SK-N-SH treated with all-trans-retinoic acid at 6 μM for 48 hours (cell line): Measurements from ENCODE around the gene GNL2.
"Not testable (repeated sequence)": the region's sequence is repeated elsewhere in the genome, so short reads cannot be mapped to it uniquely, and the experiment has no call there.

Source experiments
- ATAC-seq: fragments of 200-7000 bp; cut with Tn5 transposase; 3 replicates; pipeline ENCODE4 v1.9.1; 2020; ENCODE audit warnings: mild to moderate bottlenecking, moderate library complexity
- ARNTL ChIP-seq: fragments of 450-650 bp; formaldehyde crosslinking; IDR thresholded peaks from 2 replicates; pipeline ENCODE4 v1.5.0; 2020; ENCODE audit warnings: low read depth, mild to moderate bottlenecking, moderate library complexity, borderline replicate concordance
- BACH2 ChIP-seq: fragments of 250-450 bp; sonication (Bioruptor Pico); IDR thresholded peaks from 2 replicates; pipeline ENCODE4 v1.9.0; 2021; ENCODE audit warnings: mild to moderate bottlenecking, borderline replicate concordance
- CREB5 ChIP-seq: fragments of 250-450 bp; sonication (Bioruptor Pico); IDR thresholded peaks from 2 replicates; pipeline ENCODE4 v1.5.1; 2020; ENCODE audit warnings: low read depth, mild to moderate bottlenecking, moderate library complexity
- CSDC2 ChIP-seq: fragments of 250-450 bp; sonication (Bioruptor Pico); IDR thresholded peaks from 2 replicates; pipeline ENCODE4 v1.5.0; 2020; ENCODE audit warnings: mild to moderate bottlenecking, moderate library complexity
- CSRNP3 ChIP-seq: fragments of 250-450 bp; sonication (Bioruptor Pico); IDR thresholded peaks from 2 replicates; pipeline ENCODE4 v1.5.1; 2021; ENCODE audit warnings: mild to moderate bottlenecking, moderate library complexity
- GLIS3 ChIP-seq: fragments of 250-450 bp; sonication (Bioruptor Pico); IDR thresholded peaks from 2 replicates; pipeline ENCODE4 v1.5.0; 2020; ENCODE audit warnings: mild to moderate bottlenecking, moderate library complexity
- ISL1 ChIP-seq: fragments of 250-450 bp; sonication (Bioruptor Pico); IDR thresholded peaks from 2 replicates; pipeline ENCODE4 v2.1.2; 2022; ENCODE audit warnings: mild to moderate bottlenecking, moderate library complexity
- OSR1 ChIP-seq: fragments of 250-450 bp; sonication (Bioruptor Pico); IDR thresholded peaks from 2 replicates; pipeline ENCODE4 v1.8.0; 2022; ENCODE audit warnings: moderate library complexity, mild to moderate bottlenecking, inconsistent platforms
- PPARA ChIP-seq: fragments of 250-450 bp; sonication (Bioruptor Pico); IDR thresholded peaks from 2 replicates; pipeline ENCODE4 v1.5.0; 2020; ENCODE audit warnings: mild to moderate bottlenecking, borderline replicate concordance
- SNAI2 ChIP-seq: fragments of 250-450 bp; sonication (Bioruptor Pico); IDR thresholded peaks from 2 replicates; pipeline ENCODE4 v1.5.0; 2020; ENCODE audit warnings: mild to moderate bottlenecking, moderate library complexity
- TCF4 ChIP-seq: fragments of 250-450 bp; sonication (Bioruptor Pico); IDR thresholded peaks from 2 replicates; pipeline ENCODE4 v1.8.0; 2021; ENCODE audit warnings: mild to moderate bottlenecking, moderate library complexity, borderline replicate concordance
- TSHZ2 ChIP-seq: fragments of 250-450 bp; sonication (Bioruptor Pico); IDR thresholded peaks from 2 replicates; pipeline ENCODE4 v1.5.0; 2020; ENCODE audit warnings: mild to moderate bottlenecking, moderate library complexity
- ZC3H10 ChIP-seq: fragments of 250-450 bp; sonication (Bioruptor Pico); IDR thresholded peaks from 2 replicates; pipeline ENCODE4 v1.5.1; 2021; ENCODE audit warnings: mild to moderate bottlenecking, moderate library complexity
- ZFP3 ChIP-seq: fragments of 250-450 bp; sonication (Bioruptor Pico); IDR thresholded peaks from 2 replicates; pipeline ENCODE4 v1.5.0; 2020; ENCODE audit warnings: mild to moderate bottlenecking, moderate library complexity
- ZFP30 ChIP-seq: fragments of 450-650 bp; formaldehyde crosslinking; IDR thresholded peaks from 2 replicates; pipeline ENCODE4 v1.5.0; 2022; ENCODE audit warnings: mild to moderate bottlenecking, moderate library complexity
- ZNF565 ChIP-seq: fragments of 450-650 bp; formaldehyde crosslinking; conservative IDR thresholded peaks from 2 replicates; pipeline ENCODE4 v1.5.0; 2020; ENCODE audit warnings: low read depth, mild to moderate bottlenecking, moderate library complexity
- ZNF70 ChIP-seq: fragments of 450-650 bp; formaldehyde crosslinking; IDR thresholded peaks from 2 replicates; pipeline ENCODE4 v1.5.0; 2020; ENCODE audit warnings: mild to moderate bottlenecking, moderate library complexity
- ZNF8 ChIP-seq: fragments of 450-650 bp; formaldehyde crosslinking; IDR thresholded peaks from 2 replicates; pipeline ENCODE4 v1.5.0; 2020; ENCODE audit warnings: mild to moderate bottlenecking, moderate library complexity

The GNL2 gene

GRCh38 chr1:37549341-37549740 lies 46.4 kb downstream of the GNL2 start:
- ATAC-seq, result no peak
- TF ChIP-seq ARNTL, result no peak
- no peak for TF ChIP-seq ISL1 (CRISPR knock-in tag)
- TF ChIP-seq ZC3H10 (CRISPR knock-in tag), result no peak
- no peak for TF ChIP-seq TSHZ2 (CRISPR knock-in tag)
- TF ChIP-seq GLIS3 (CRISPR knock-in tag), result no peak
- no peak for TF ChIP-seq ZNF70
- TF ChIP-seq PPARA (CRISPR knock-in tag), result no peak

- TF ChIP-seq ZNF565 (CRISPR knock-in tag) (no peak), TCF4 (CRISPR knock-in tag) (no peak)
- TF ChIP-seq, all 23 proteins: peak for 0
- no peak for ATAC-seq
Measured at GRCh38 chr1:37545019-37545418, 50.7 kb downstream of the GNL2 start.

- TF ChIP-seq GLIS3 (CRISPR knock-in tag), result no peak
- TF ChIP-seq CREB5 (CRISPR knock-in tag), result no peak
- TF ChIP-seq CSRNP3 (CRISPR knock-in tag), result no peak
- no peak for TF ChIP-seq TSHZ2 (CRISPR knock-in tag)
- TF ChIP-seq OSR1 (CRISPR knock-in tag), result no peak
- no peak for TF ChIP-seq ZNF70
- TF ChIP-seq ZNF565 (CRISPR knock-in tag), result no peak
- no peak for TF ChIP-seq TCF4 (CRISPR knock-in tag)
- no peak for TF ChIP-seq ZFP3 (CRISPR knock-in tag)
- TF ChIP-seq ARNTL, result no peak
- no peak for TF ChIP-seq SNAI2 (CRISPR knock-in tag)
- ATAC-seq, result no peak
Measured at GRCh38 chr1:37544530-37544929, 51.2 kb downstream of the GNL2 start.

- TF ChIP-seq ZNF70 (no peak), ZNF8 (CRISPR knock-in tag) (no peak), ZFP30 (CRISPR knock-in tag) (no peak), CREB5 (CRISPR knock-in tag) (no peak), CSDC2 (CRISPR knock-in tag) (no peak), BACH2 (CRISPR knock-in tag) (no peak), SNAI2 (CRISPR knock-in tag) (no peak), ZNF565 (CRISPR knock-in tag) (no peak)
- ATAC-seq, result no peak
Measured at GRCh38 chr1:37540036-37540785, 55.5 kb downstream of the GNL2 start.

GRCh38 chr1:37539154-37539553 lies 56.6 kb downstream of the GNL2 start:
- not testable (repeated sequence) for ATAC-seq
